GM13977 (cell line): ENCODE data around the gene NUTM2A.
"Not testable (repeated sequence)": the region's sequence is repeated elsewhere in the genome, so short reads cannot be mapped to it uniquely, and the experiment has no call there.

Source experiments
- DNase-seq: peaks from one replicate; pipeline ENCODE4 v3.0.0; 2012; ENCODE audit warnings: low spot score
- in situ Hi-C: fragments of 300-500 bp; cut with MboI; formaldehyde crosslinking; loops from one replicate; pipeline ENCODE4 v1.12.0; 2022; ENCODE audit warnings: low sequenced_read_pairs, low pct_unique_long_range_greater_than_20kb, mixed read lengths, inconsistent platforms; ENCODE audit not compliant: unreplicated experiment

NUTM2A gene

GRCh38 chr10:87234854-87235253 lies 9.6 kb downstream of the NUTM2A start:
- DNase-seq, in situ Hi-C loops: not testable (repeated sequence)

GRCh38 chr10:87237244-87237643 lies 12.0 kb downstream of the NUTM2A start:
- DNase-seq, in situ Hi-C loops: not testable (repeated sequence)

GRCh38 chr10:87239346-87239808 lies 14.1 kb downstream of the NUTM2A start:
- DNase-seq, in situ Hi-C loops: not testable (repeated sequence)

- DNase-seq, in situ Hi-C loops: not testable (repeated sequence)
These were observed 16.9 kb downstream of the NUTM2A start for GRCh38 chr10:87242192-87242591.

- in situ Hi-C loops, DNase-seq: not testable (repeated sequence)
These were observed 22.1 kb downstream of the NUTM2A start for GRCh38 chr10:87247335-87247734.

- in situ Hi-C loops, DNase-seq: not testable (repeated sequence)
These were observed 23.6 kb downstream of the NUTM2A start for GRCh38 chr10:87248818-87249353.

- DNase-seq, in situ Hi-C loops: not testable (repeated sequence)
These were observed 55.6 kb downstream of the NUTM2A start for GRCh38 chr10:87280749-87281392.
